B cell (primary cell): ENCODE measurements around the gene SNRPF. TPM values are rescaled to one million over a fixed set of nuclear protein-coding genes. Genes with fewer than 3 reads are reported as not detected.

Experiments used
- ATAC-seq: fragments of 200-7000 bp; cut with Tn5 transposase; one replicate; pipeline ENCODE4 v1.10.0; 2021; ENCODE audit warnings: low read depth, mild to moderate bottlenecking, moderate number of reproducible peaks, moderate library complexity
- CTCF ChIA-PET: fragments of 350-600 bp; sonication (Branson Sonifier 250); formaldehyde crosslinking; loops from one replicate; lab custom pipeline; 2021; ENCODE audit warnings: antibody characterized with exemption, inconsistent platforms; lab: Charles Lee
- POLR2A ChIA-PET: fragments of 350-600 bp; sonication (Branson Sonifier 250); formaldehyde crosslinking; loops from one replicate; lab custom pipeline; 2021; ENCODE audit warnings: antibody characterized with exemption; lab: Charles Lee
- DNase-seq: peaks from one replicate; pipeline ENCODE4 v3.0.0; 2013
- H2AFZ ChIP-seq: 2 replicates; pipeline ENCODE4 v1.6.1; 2012; ENCODE audit warnings: mild to moderate bottlenecking, low read depth, low read length; ENCODE audit not compliant: insufficient read depth, poor library complexity, severe bottlenecking
- H3K27ac ChIP-seq, 2 donors: 1 replicate in 1 of 2; 2 replicates in 1 of 2; pipeline ENCODE4 v1.5.1; 2012 to 2013; ENCODE audit warnings: low read length in 2 of 2, mild to moderate bottlenecking in 2 of 2, moderate library complexity in 1 of 2
- H3K27me3 ChIP-seq, 4 experiments: fragments of 200-600 bp in 1 of 4; sonication (generic) in 1 of 4; replicated peaks in 1 of 4; 1 replicate in 2 of 4; 2 replicates in 2 of 4; pipeline versions ENCODE4 v1.6.1 to v1.7.0; 2013 to 2016; ENCODE audit warnings: low read length in 3 of 4, mild to moderate bottlenecking in 2 of 4, mixed read lengths in 1 of 4, moderate library complexity in 1 of 4; ENCODE audit not compliant: insufficient read depth in 4 of 4, control insufficient read depth in 3 of 4; ENCODE audit errors: control extremely low read depth in 1 of 4
- H3K36me3 ChIP-seq, 2 experiments: replicated peaks in 1 of 2; 1 replicate in 1 of 2; 2 replicates in 1 of 2; pipeline versions ENCODE4 v1.6.1 to v1.7.1; 2013; ENCODE audit warnings: low read length in 1 of 2; ENCODE audit not compliant: insufficient read depth in 2 of 2, control insufficient read depth in 1 of 2; ENCODE audit errors: control extremely low read depth in 1 of 2, extremely low read depth in 1 of 2
- H3K4me1 ChIP-seq, 2 donors: fragments of 200-600 bp in 1 of 2; sonication (generic) in 1 of 2; 1 replicate in 1 of 2; 2 replicates in 1 of 2; pipeline versions ENCODE4 v1.5.1 to v1.6.1; 2013 to 2017; ENCODE audit warnings: low read length in 2 of 2; ENCODE audit not compliant: control insufficient read depth in 2 of 2, insufficient read depth in 2 of 2
- H3K4me2 ChIP-seq: replicated peaks from 2 replicates; pipeline ENCODE3; 2012; ENCODE audit warnings: mild to moderate bottlenecking, low read depth, low read length; ENCODE audit not compliant: poor library complexity, severe bottlenecking
- H3K4me3 ChIP-seq, 5 experiments: fragments of 200-600 bp in 1 of 5; sonication (generic) in 1 of 5; 1 replicate in 3 of 5; 2 replicates in 2 of 5; pipeline versions ENCODE4 v1.5.1 to v1.7.0; 2011 to 2016; ENCODE audit warnings: low read length in 4 of 5, mild to moderate bottlenecking in 4 of 5, low read depth in 2 of 5, control low read depth in 1 of 5, moderate library complexity in 1 of 5; ENCODE audit not compliant: insufficient read depth in 1 of 5; ENCODE audit errors: control extremely low read depth in 1 of 5, extremely low read depth in 1 of 5
- H3K79me2 ChIP-seq: fragments of 200-600 bp; sonication (generic); one replicate; pipeline ENCODE4 v1.6.0; 2016; ENCODE audit warnings: low read length; ENCODE audit not compliant: control insufficient read depth, insufficient read depth
- H3K9ac ChIP-seq: fragments of 200-600 bp; sonication (generic); 2 replicates; pipeline ENCODE4 v1.6.1; 2017; ENCODE audit warnings: mild to moderate bottlenecking, low read length, moderate library complexity
- H3K9me3 ChIP-seq, 3 donors: one replicate each; pipeline versions ENCODE4 v1.6.1 to v1.7.1; 2013; ENCODE audit warnings: low read length in 2 of 3; ENCODE audit not compliant: control insufficient read depth in 2 of 3, insufficient read depth in 1 of 3; ENCODE audit errors: control extremely low read depth in 1 of 3
- H4K20me1 ChIP-seq: 2 replicates; pipeline ENCODE4 v1.6.0; 2012; ENCODE audit warnings: mild to moderate bottlenecking, low read length; ENCODE audit not compliant: insufficient read depth, control insufficient read depth, poor library complexity, severe bottlenecking
- H3K27ac Mint-ChIP-seq: one replicate; pipeline ENCODE4 v1.8.0; 2021; ENCODE audit warnings: mixed read lengths
- H3K27me3 Mint-ChIP-seq: one replicate; pipeline ENCODE4 v1.8.0; 2021; ENCODE audit warnings: mixed read lengths
- H3K4me1 Mint-ChIP-seq: one replicate; pipeline ENCODE4 v1.8.0; 2021; ENCODE audit warnings: mixed read lengths
- H3K4me3 Mint-ChIP-seq: one replicate; pipeline ENCODE4 v1.8.0; 2021; ENCODE audit warnings: mixed read lengths
- H3K9me3 Mint-ChIP-seq: one replicate; pipeline ENCODE4 v1.8.0; 2022; ENCODE audit warnings: mixed read lengths; ENCODE audit not compliant: insufficient read depth
- CTCF ChIP-seq: fragments of 200-600 bp; IDR thresholded peaks from one replicate; pipeline ENCODE4 v1.8.0; 2022; ENCODE audit warnings: antibody characterized with exemption, mild to moderate bottlenecking
- EZH2 ChIP-seq: IDR thresholded peaks from 2 replicates; pipeline ENCODE4 v1.6.1; 2012; ENCODE audit warnings: borderline replicate concordance, low read depth, mild to moderate bottlenecking, moderate library complexity, low read length; ENCODE audit not compliant: insufficient read depth, poor library complexity, severe bottlenecking
- WGBS: methylation state at CpG from one replicate; pipeline ENCODE4 v1.1.5; 2013; ENCODE audit warnings: missing lambda C conversion rate; ENCODE audit not compliant: insufficient coverage; 5-methylcytosine and 5-hydroxymethylcytosine counted together
- intact Hi-C: fragments of 100-400 bp; cut with micrococcal nuclease; formaldehyde crosslinking; loops from one replicate; pipeline ENCODE4 v1.10.0; 2022
- polyA plus RNA-seq: library from polyadenylated mRNA; depleted of rRNA; stranded (reverse); fragments of >200 nt; gene quantifications from 2 replicates; pipeline ENCODE4 v1.2.3, GENCODE V29; 2012
- total RNA-seq, 2 donors: library from RNA; stranded (reverse); fragments of 120-200 nt in 1 of 2; gene quantifications; 1 replicate in 1 of 2; 2 replicates in 1 of 2; pipeline versions ENCODE4 v1.2.3 to v1.2.4, GENCODE V29; 2013 to 2022

The SNRPF gene
- total and polyA plus RNA-seq, 2 donors (not counting 1 experiment from before 2014, with no cell fraction given), result 10.5 to 23.8 TPM

- H3K4me1 Mint-ChIP-seq, result peaks cover 2% of the 10 kb centered on the region
Measured at GRCh38 chr12:95836185-95836609, 22.6 kb upstream of the SNRPF start.

More at GRCh38 chr12:95836185-95836609, 22.6 kb upstream of the SNRPF start:
- Mint-ChIP-seq H3K4me3 (no peak overlapping the region), H3K27ac (no peak overlapping the region), H3K9me3 (no peaks in the 10 kb centered on the region), H3K27me3 (peaks cover 31% of the 10 kb centered on the region)
- no peaks in the 10 kb centered on the region for H4K20me1 ChIP-seq
- no peak overlapping the region for H3K9ac ChIP-seq
- peaks cover 0 to 6% (median 3%) of the 10 kb centered on the region in 4 experiments for H3K27me3 ChIP-seq
- DNase-seq (no peak), ATAC-seq (no peak)
- H3K4me2 ChIP-seq, result no peak overlapping the region
- CTCF ChIA-PET, result no interaction called here
- TF ChIP-seq CTCF, result no peak
- TF ChIP-seq EZH2, result no peak
- H2AFZ ChIP-seq, result no peak overlapping the region
- POLR2A ChIA-PET, result no interaction called here
- no peaks in the 10 kb centered on the region for H3K4me1 ChIP-seq
- intact Hi-C loops, result no loop called here
- no peaks in the 10 kb centered on the region for H3K9me3 ChIP-seq
- H3K79me2 ChIP-seq, result no peaks in the 10 kb centered on the region
- H3K36me3 ChIP-seq, result no peaks in the 10 kb centered on the region
- no CpG with 5 or more reads among the region's 3 CpGs for WGBS
- no peak overlapping the region for H3K4me3 ChIP-seq
- no peak overlapping the region for H3K27ac ChIP-seq
